Measurements from ENCODE around the gene TMEM63A.
"Not testable (repeated sequence)": the region's sequence is repeated elsewhere in the genome, so short reads cannot be mapped to it uniquely, and the experiment has no call there.

The TMEM63A gene

DNA sequence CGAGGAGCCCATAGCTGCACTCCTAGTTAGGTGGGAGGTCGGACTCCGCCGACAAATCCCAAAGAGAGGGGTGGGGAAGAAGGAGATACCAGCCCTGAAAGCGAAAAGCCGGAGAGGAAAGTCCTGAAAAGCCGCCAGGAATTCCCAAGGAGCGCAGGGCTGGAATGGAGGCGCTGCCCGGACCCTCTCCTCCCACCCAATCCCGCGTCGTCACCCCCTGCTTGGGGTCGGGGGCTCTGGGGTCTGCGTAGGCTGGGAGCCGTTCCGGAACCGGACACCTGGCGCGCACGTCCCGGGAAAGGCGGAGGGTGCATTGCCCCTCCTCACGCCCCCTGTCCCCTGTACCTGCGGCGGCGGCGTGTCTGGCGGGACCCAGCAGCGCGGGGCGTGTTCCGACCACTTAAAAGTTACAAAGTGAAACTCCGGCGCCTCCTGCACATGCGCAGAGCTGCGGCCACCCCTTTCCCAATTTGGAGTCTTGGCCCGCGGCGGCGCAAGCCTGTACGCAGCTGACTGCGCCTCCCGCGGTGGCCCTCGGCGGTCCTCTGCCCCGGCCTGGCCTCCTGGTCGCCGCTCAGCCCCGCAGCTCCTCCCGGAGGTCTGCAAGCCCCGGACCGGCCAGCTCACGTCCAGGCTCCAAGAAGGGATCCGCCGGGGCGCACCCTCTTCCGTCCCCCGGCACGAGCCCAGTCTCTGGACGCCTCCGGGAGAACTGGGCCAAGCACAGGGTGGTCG, at the start of gene TMEM63A:
TSS of gene TMEM63A (minus strand) at position 422 of the 735 bp plus-strand sequence. CDS start 4,800 bp downstream, outside the sequence.
- FAIRE-seq: no peak

DNA sequence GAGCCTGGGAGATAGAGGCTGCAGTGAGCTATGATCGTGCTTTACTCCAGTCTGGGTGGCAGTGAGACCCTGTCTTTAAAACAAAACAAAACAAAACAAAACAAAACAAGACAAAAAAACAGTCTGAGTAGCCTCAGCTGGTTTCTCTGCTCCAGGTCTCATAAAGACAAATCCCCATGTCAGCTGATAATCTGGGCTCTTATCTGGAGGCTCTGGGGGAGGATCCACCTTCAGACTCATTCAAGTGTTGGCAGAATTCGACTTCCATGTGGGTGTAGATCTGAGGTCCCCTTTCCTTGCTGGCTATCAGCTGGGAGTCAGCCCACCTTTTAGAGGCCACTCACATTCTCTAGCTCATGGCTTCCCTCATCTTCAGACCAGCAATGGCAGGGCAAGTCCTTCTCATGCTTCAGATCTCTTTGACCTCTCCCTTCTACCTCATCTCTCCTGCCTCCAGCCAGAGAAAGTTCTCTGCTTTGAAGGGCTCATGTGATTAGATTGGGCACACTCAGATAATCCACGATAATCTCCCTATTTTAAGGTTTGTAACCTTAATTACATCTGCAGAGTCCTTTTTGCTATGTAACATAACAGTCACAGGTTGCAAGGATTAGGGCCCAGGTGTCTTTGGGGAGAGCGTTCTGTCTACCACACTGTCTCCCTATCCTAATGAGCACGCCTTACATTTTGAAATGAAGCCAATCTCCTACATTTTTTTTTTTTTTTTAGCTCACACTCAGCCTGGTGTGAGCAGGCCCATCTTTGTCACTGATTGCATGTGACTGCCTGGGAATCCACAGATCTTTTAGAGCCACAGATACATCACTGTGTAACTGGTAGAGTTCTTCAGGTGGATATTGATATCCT, 49.3 kb upstream of the TMEM63A start:
- no peak for FAIRE-seq

- FAIRE-seq: no peak
These were observed 48.4 kb upstream of the TMEM63A start for GRCh38 chr1:225930566-225930965.

DNA sequence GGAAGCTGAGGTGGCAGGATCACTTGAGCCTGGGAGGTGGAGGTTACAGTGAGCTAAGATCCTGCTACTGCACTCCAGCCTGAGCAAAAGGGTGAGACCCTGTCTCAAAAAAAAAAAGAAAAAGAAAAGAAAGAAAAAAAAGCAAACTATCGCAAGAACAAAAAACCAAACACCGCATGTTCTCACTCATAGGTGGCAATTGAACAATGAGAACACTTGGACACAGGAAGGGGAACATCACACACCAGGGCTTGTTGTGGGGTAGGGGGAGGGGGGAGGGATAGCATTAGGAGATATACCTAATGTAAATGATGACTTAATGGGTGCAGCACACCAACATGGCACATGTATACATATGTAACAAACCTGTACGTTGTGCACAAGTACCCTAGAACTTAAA, 47.3 kb upstream of the TMEM63A start:
- not testable (repeated sequence) for FAIRE-seq

- no peak for FAIRE-seq
These were observed 46.3 kb upstream of the TMEM63A start for GRCh38 chr1:225928186-225929175.

DNA sequence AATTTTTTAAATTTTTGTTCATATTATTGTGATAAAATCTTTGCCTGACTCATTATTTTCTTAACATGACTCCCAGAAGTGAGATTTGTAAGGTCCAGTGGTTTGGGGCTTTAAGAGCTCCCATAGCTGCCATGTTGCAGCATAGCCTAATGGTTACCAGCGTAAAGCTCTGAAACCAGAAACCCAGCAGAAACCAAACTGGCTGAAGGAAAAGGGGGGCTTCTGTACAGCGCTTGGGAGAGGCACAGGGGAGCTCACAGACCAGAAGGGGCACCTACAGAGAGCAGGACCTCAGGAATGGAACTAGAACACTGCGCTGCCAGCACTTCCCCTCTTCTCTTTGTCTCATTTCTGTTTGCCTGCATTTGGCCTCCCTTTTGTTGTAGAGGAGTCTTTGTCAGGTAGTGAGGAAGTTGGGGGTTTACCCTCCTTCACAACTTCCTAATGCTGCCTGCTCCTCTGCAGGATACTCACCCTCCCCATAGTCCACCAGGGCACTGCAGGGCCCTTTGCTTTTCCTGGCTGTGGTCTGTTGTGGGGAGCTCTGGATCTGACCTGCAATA, 44.5 kb upstream of the TMEM63A start:
- no peak for FAIRE-seq

- peak; percentile 81 for FAIRE-seq
These were observed 41.7 kb upstream of the TMEM63A start, which contains the start of gene PYCR2 for GRCh38 chr1:225923692-225924555. Gene PYCR2 (minus strand): TSS chr1:225924250. CDS start chr1:225924110, 140 bp downstream.

DNA sequence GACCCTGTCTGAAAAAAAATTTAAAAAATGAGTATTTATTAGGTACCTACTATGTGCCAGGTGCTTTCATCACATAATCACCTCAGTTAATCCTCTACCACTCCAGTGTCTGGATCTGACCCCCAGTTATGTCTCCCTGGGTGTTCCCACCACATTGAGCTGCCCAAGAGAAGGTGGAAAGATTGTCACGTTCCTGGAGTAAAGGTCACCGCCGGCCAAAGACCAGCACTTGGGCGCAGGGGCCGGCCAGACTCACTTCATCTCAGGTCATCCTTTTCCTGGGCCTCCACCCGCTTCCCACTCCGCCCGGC, 41.2 kb upstream of the TMEM63A start:
- FAIRE-seq: no peak

DNA sequence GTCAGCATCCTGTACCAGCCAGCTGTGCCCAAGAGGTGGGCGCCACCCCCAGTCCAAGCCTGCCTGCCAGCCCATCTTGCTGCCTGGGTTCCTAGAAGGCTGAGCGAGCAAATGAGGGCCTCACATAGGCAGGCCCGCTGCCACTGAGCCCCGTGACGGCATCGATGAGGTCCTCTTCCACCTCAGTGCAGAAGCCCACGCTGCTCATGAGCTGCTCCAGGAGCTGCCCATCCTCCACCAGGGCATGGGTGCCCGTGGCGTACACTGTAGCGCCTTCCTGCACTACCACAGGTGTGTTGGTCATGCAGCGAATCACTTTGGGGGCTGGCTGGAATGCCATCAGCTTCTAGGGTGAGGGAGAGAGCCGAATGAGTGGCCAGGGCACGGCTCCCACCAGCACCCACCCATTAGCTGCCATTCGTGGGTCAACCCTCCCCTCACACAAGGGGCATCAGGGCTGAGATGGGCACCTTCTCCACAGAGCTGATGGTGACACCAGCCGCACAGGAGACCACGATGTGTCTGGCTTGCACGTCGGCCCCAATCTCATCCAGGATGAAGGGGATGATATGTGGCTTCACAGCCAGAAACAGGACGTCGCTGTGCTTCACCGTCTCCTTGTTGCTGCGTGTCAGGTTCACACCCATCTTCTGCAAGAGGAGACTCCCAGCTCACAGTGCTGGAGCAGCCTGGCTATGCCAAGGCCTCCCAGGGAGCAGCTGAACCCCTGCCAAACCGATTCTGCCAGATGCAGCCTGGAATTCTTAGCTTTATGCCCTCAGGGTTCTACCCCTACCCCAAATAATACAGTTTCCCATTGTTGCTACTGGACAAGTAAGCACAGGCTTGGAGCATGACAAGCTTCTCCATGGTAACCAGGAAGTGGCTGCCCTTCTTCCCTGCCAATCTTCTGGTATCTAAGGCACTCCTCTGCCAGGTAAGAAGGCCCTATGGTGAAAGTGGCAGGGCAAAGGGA, 39.8 kb upstream of the TMEM63A start:
- FAIRE-seq: no peak

DNA sequence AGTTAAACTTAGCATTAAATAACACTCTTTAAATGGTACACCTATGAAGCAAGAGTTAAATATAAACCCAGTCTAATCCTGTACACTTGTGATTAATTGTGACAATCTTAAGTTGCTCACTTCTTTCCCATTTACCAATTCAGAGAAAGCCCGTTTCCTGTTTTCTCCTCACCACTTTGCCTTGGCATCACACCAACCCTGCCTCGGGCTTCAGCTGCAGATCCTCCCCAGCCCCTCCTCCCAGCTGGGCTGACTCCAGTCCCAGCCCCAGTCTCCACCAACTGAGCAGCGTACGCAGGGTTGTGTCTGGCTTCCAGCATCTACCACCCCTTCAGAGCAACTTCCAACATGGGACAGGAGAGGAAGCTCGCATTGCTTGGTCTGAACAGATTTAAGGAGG, 37.7 kb upstream of the TMEM63A start:
- FAIRE-seq: no peak

DNA sequence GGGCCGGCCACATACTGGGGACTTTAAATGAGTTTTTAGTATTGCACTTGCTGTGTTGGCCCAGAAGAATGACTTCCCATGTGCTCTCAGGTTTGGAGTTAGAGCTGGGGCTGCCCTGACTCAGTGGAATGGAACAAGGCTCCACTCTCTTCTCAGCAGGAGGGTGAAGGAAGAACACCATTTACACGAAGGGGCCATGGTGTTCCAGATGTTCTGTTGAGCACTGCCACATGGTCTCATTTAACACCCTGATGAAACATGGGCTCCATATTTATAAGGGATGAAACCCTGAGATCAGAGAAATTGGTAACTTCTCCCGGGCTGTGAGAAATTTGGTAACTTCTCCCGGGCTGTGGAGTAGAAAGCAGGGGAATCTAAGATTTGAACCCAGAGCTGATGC, 36.1 kb upstream of the TMEM63A start:
- FAIRE-seq: no peak

DNA sequence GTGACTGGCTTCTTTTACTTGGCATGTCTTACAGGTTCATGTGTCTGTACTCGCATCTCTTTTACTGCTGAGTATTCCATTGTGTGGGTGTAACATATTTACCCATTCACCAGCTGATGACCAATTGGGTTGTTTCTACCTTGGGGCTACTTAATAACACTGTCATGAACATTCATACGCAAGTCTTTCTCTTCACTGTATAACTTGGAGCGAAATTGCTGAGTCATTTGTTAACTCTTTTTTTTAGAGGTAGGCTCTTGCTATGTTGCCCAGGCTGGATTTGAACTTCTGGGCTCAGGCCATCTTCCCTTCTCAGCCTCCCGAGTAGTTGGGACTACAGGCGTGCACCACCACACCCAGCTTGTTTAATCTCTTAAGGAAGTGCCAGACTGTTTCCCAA, 35.4 kb upstream of the TMEM63A start:
- no peak for FAIRE-seq

GRCh38 chr1:225917101-225917500, 34.9 kb upstream of the TMEM63A start:
- no peak for FAIRE-seq

DNA sequence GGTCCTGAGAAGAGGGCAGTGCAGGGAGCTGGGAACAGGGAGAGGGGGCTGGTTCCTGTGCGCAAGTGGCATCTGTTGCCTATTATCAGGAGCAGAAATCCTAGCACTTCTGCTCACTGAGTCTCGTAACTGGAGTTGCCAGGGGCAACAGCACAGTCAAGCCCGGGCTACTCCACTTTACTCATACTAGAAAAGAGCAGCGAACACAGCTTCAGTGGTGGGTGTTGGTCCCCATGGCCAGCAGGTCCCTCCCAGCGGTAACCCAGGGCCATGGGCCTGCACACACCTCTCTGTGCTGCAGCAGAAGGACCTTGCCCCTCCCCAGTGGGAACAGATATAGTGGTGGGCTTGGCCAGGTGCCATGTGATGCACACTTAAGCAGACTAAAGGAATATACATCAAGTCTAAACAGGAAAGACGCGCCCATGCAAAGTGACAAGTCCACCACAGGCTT, 33.4 kb upstream of the TMEM63A start:
- no peak for FAIRE-seq

DNA sequence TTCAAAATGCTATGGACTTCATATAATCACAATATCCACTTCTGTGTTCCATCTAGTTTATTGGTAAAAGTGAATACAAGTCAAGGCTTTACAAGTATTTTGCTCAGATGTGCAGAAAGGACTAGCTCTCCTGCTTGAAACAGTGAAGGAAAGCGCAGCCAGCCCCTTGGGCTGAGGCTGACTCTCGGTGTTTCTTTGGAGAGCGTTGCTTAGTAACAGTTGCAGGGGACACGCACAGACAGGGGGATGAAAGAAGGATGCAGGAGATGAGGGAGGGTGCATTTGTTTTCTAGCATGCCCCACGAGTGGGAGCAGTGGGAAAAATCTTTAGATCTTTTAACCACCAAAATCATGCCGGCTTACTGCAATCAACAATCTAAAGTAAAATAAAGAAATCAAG, 32.8 kb upstream of the TMEM63A start:
- FAIRE-seq: no peak

GRCh38 chr1:225914391-225914790, 32.2 kb upstream of the TMEM63A start:
- no peak for FAIRE-seq

DNA sequence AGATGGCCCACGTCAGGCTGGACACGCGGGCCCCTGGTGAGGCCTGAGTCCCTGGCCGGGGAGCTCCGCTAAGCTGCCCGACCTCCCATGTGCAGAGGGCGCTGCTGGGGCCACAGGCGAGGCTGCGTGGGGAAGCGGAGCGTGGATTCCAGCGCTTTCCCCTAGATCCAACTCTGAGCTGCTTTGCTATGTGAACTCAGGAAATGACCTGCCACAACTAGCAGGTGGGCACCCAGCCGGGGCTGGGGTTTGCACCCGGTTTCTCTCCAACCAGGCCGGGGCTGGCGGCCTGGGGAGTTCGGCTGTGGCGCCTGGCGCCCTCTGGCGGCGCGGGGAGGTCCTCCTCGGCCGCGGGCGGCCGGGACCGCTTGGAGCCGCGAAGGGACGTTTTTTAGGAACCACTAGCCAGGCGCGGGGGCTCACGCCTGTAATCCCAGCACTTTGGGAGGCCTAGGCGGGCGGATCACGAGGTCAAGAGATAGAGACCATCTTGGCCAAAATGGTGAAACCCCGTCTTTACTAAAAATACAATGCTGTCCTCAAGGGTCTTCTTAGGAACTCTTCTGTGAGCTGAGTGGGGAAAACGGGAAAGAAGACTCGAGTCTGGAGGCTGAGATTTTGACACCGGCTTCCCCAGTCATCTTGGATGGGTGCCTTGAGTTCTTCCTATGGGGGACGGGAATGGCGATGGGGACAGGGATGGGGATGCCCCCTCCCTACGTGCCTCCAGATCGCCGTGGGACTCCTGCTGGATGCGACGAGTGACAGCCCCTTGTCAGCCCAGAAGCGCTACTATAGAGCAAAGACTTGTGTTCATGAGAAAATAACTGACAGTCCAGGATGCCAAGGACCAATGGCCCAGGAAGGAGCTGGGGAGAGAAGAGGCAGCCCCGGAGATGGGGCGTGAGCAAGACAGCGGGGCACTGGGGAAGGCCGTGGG, 29.3 kb upstream of the TMEM63A start:
- FAIRE-seq: no peak

GRCh38 chr1:225909477-225909876, 27.3 kb upstream of the TMEM63A start:
- FAIRE-seq: no peak

GRCh38 chr1:225908773-225909172, 26.6 kb upstream of the TMEM63A start:
- FAIRE-seq: no peak
